GM21390 (cell line): Measurements from ENCODE around the gene PNPLA5.

ENCODE experiments used
- ATAC-seq: cut with Tn5 transposase; IDR thresholded peaks from one replicate; pipeline ENCODE4 v1.9.1; 2021; ENCODE audit not compliant: unreplicated experiment

PNPLA5 gene

DNA sequence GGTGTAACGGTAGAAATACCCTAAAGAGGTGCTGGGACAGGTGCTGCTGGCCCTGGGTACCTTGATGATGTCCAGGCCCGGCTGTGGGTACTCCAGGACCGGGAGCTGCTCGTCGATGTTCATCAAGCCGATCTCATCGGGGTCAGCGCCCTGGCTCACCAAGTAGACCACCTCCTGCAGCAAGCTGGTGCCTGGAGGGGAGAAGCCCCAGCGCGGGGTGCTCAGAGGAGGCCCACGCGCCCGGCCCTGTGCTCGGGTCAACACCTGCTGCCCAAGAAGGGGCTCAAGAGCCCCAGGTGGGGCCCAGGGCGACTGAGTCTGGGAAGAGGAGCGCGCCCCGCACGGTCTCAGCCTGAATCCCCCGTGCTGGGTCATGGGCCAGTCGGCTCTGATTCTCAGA lies 50.1 kb downstream of the PNPLA5 start:
- no peak for ATAC-seq

GRCh38 chr22:43840851-43841250 lies 51.0 kb downstream of the PNPLA5 start:
- no peak for ATAC-seq

DNA sequence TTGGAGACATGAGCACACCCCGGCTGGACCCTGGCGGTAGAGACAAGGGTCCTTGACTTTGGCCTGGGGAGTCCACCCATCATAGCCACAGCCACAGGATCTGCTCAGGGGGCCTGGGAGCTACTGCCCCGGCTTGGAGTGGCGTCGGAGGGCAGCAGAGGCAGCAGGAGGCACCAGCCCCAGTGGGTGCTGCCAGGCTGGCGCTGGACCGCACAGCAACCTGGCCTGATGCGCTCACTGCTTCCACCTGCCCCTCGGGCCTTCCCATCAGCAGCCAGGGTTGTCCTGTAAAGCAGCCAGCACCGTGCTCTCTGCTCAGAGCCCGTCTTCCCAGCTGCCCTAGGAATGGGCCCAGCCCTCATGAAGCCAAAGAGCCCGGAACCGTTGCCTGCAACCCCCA lies 51.4 kb downstream of the PNPLA5 start:
- no peak for ATAC-seq

DNA sequence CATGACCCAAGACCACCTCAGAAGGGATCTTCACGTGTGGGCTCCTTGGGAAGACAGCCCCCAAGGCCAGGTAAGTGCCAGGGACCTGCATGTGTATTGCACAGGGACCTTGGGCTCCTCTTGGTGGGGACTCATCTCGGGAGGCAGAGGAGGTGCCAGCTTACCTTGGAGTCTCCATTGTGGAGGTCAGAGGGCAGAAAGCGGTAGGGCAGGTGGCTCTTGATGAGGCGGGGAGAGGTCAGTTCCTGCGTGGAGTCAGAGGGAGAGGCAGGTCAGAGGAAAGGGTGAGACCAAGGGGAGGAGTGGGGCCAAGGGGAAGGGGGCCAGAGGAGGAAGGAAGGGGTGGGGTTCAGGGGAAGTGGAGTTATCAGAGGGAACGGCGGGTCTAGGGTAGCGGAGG lies 52.0 kb downstream of the PNPLA5 start:
- ATAC-seq = no peak

DNA sequence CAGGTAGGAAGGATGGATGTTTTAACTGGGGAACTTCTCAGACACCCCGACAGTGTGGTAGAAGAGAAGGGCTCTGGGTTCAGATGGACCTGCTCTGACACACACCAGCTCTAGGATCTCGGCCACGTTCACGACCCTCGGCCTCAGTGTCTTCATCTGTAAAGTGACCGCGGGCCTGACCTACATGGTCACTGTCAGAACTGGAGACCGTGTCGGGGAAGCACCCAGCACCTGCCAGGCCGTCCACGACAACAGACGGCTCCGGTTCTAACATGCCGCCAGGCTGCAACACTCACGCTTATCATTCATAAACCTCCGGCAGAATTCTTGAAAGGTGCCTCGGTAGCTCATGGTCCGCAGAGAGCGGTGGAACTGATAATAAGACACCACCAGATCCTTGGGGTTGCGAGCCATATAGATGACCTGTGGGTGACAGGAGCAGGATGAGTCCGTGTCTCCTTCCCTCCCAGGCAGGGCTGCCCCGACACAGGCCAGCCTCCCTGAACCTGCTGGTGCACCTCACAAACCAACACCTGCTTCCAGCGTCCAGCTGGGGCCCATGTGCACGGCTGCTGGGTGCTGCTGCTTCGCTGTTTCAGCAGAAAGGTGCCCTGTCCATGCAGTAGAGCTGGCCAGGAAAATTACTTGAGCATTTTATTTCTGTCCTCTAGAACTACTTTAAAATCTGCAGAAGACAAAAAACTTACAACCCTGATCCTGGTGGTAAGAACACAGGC lies 53.1 kb downstream of the PNPLA5 start:
- no peak for ATAC-seq

DNA sequence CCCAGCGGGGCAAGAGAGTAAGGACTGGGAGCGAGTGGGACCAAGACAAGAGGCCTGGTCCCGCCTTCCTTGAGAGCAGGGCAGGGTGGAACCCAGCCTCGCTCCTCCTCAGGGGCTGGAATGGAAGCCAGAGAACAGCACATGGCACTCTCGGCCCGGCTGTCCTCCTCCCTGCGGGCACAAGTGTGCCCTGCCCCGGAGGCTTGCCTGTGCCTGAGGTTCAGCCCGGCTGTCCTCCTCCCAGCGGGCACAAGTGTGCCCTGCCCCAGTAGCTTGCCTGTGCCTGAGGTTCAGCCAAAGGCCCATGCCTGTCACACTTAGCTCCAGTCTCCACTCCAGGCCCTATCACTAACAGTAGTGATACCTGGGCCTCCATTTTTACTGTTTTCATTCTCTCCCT lies 53.7 kb downstream of the PNPLA5 start:
- ATAC-seq = no peak

DNA sequence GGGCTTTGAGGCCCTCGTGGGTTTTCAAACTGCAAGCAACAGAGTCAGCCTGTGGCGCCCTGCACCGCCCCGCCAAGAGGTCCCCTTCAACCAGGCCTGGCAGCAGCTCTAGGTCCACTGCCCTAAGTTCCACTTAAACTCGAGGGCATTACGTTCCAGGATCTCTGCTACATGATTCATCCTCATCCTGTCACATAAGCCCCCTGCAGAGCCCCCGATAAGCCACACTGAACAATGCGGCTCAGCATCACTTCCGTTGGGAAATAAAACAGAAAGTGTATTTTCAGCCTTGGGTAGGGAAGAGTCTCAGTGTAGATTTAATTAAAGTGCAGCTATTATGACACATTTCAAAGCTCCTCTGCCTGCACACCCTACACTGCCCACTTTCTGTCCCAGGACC lies 54.1 kb downstream of the PNPLA5 start:
- no peak for ATAC-seq

DNA sequence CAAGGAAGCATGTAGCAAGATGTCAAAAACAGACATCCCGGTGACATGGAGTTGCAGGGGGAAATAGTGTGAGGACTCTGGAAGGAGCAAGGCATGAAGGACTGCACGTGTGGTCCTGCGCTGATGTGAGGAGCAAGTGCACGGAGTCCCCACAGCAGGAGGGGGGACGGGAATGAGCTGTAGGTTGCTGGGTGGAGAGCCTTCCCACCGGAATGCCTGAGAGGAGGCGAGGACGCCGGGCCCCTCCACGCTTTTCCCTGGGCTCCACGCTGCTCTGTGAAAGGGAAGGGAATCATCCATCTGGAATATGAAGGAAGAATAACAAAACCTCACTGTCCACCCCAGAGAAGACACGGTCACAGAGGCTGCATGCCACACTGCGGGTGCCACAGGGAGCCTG lies 56.1 kb downstream of the PNPLA5 start:
- no peak for ATAC-seq

DNA sequence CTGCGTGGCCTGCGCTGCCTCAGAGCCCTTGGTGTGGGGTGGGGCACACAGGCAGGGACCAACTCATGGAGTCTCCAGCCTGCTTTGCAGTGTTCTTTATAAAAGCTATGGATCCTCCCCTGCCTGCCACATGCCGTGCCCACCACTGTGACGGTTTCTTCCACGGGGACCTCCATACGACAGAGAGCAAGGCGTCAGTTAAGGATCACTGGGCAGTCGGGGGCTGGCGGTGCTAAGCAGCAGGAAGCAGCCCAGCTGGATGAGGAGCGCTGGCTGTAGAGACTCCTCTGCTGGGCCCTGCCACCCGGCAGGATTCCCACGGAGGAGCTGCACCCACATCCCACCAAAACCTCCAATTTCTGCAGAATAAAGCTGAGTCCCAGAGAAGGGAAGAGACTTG lies 56.6 kb downstream of the PNPLA5 start:
- ATAC-seq = no peak

DNA sequence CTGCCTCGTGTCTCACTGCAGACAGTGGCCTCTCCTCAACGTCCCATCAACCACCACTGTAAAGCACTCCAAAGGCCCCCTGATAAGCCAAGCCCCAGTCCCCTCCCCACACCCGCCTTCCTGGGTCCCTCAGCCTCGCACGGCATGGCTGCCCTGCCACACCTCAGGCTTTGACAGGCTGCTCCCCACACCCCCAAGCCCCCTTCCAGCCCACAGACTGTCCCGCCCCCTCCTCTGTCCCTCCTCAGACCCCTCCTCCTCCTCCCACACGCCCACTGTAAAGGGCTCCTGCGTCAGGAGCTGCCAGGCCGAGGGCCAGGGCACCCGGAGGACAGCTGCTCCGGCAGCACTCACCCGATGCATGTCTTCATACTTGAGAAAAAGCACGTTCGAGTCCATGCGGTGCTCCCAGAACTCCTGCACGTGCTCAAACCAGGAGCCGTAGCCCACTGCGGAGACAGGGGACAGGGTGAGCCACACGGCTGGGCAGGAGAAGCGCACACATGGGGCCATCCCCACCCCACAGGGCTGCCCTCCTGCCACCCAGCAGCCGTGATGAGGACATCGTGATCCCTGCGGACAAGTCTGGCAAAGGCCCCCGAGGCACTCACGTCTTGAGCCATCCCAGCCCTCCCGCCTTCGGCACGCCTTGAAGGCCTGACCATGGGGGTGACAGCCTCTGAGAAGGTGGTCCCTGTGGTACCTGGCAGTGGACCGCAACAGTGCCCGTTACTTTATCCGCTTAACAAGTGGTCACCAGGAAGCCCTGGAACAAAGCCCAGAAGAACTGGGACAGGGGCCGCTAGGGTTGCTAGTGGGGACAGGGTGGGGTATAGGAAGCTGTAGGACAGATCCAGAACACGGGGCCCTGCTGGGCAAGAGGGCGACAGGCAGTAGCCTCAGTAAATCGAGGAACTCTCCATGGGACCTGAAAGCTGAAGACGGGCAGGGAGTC lies 58.2 kb downstream of the PNPLA5 start:
- no peak for ATAC-seq

DNA sequence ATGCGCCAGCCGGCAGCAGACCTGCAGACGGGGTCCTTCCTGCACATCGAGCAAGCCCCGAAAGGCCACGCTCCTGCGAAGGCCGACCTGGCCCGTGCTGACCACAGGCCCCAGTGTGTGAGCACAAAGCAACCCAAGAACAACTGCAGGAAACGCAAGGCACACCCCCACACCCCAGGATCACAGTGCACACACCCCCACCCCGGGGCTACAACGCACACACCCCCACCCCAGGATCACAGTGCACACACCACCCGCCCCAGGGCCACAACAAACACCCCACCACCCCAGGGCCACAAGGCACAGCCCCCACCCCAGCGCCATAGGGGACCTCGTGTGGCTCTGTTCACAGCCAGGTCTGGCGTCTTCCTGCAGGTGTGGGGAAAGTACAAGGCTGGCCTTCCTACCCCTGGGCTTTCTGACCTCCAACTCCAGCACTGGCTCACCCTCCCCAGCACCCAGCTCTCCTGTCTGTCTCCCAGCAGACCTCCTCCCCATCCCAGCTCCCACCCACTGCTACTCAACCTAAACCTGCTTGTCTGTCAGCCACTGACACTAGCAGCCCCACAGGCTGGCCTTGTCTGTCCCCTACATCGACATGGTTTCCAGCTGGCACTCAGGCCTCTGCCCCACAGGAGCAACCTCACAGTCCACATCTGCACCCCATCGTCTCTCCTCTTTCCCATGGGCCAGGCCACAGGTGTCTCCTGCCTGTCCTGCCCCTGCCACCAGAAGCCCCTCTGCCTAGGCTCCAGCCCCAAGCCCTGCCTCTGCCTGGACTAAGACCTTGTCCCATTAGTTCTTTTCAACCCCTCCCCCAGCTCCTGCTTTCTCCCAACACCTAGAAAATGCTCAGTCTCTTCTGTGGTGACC lies 59.2 kb downstream of the PNPLA5 start:
- no peak for ATAC-seq

GRCh38 chr22:43831561-43832392 lies 60.0 kb downstream of the PNPLA5 start:
- no peak for ATAC-seq

DNA sequence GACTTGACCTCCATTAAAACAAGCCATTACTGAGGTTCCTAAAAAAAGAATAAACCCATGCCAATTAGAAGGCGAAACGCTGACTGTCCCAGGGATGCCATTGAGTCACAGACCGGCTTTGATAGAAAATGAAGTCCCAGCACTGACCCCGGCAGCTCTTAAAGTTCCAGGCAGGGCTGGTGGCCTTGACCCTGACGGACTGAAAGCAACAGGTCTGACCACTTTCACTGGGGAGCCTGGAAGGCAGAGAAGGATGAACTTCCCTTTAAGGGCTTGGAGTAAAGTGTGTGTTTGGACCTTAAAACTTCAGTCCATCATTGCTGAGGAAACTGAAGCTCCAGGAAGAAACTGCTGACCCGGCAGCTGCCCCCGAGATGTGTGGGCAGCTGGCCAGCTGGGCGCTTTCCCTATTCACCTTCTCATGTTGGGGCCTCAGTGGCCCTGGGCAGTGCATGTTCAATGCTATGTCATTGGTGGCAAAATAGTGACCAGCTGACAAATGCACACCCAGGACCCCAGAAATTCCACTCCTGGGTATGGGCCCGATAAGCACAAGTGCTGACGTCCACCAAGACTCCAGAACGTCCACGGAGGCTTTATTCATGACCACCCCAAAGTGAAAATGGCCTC lies 60.8 kb downstream of the PNPLA5 start:
- no peak for ATAC-seq

- ATAC-seq = no peak
Measured at GRCh38 chr22:43829904-43830851, 61.6 kb downstream of the PNPLA5 start.
